BJ (cell line): ENCODE measurements around the gene NRCAM. TPM values are rescaled to one million over a fixed set of nuclear protein-coding genes. Genes with fewer than 3 reads are reported as not detected.

Experiments
- CTCF ChIA-PET: fragments of 350-600 bp; formaldehyde crosslinking; extraction: SDS; loops from one replicate; lab custom pipeline; 2021; ENCODE audit warnings: antibody characterized with exemption, inconsistent platforms; lab: Yijun Ruan, JAX
- POLR2A ChIA-PET: fragments of 300-600 bp; sonication (Branson Sonifier 250); formaldehyde crosslinking; extraction: SDS; loops from one replicate; lab custom pipeline; 2021; ENCODE audit warnings: antibody characterized with exemption; lab: Charles Lee
- DNase-seq: peaks from one replicate; pipeline ENCODE4 v3.0.0-alpha.2; 2011; ENCODE audit warnings: low read depth
- H3K27me3 ChIP-seq: 2 replicates; pipeline ENCODE4 v1.6.0; 2011; ENCODE audit warnings: low read length; ENCODE audit not compliant: control insufficient read depth, insufficient read depth
- H3K36me3 ChIP-seq: 2 replicates; pipeline ENCODE4 v1.5.1; 2011; ENCODE audit warnings: low read length; ENCODE audit not compliant: control insufficient read depth, insufficient read depth
- H3K4me3 ChIP-seq: 2 replicates; pipeline ENCODE4 v1.5.1; 2011; ENCODE audit warnings: low read depth, mild to moderate bottlenecking, control low read depth, low read length
- polyA plus RNA-seq: library from polyadenylated mRNA; depleted of rRNA; stranded (reverse); fragments of >200 nt; gene quantifications from 2 replicates; pipeline ENCODE4 v1.2.3, GENCODE V29; 2011
- TF ChIP-seq, protein P1 (sequence below): IDR thresholded peaks from 2 replicates; pipeline ENCODE4 v1.5.1; 2011; ENCODE audit warnings: low read depth, mild to moderate bottlenecking, control low read depth, inconsistent platforms, low read length, moderate library complexity; ENCODE audit not compliant: insufficient read depth

The NRCAM gene
- polyA plus RNA-seq, 1 experiment = 1.1 TPM

DNA sequence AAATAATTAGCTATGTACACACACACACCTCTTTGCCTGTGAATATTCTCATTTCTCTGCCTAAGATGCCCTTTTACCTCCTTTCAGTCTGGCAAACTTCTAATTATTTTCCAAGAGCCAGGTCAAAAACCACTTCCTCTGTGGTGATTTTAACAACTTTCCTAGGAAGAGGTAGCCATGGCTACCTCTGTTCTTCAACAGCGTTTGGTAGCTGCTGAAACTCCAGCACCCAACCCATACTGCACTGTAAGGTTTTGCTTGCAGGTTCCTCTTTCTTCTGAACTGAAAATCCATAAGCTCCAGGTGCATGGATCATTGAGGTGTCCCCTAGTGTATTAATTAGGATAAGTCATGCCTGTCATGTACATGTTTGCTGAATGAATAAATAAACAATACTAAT, 25.6 kb downstream of the NRCAM start:
- TF ChIP-seq, protein P1, sequence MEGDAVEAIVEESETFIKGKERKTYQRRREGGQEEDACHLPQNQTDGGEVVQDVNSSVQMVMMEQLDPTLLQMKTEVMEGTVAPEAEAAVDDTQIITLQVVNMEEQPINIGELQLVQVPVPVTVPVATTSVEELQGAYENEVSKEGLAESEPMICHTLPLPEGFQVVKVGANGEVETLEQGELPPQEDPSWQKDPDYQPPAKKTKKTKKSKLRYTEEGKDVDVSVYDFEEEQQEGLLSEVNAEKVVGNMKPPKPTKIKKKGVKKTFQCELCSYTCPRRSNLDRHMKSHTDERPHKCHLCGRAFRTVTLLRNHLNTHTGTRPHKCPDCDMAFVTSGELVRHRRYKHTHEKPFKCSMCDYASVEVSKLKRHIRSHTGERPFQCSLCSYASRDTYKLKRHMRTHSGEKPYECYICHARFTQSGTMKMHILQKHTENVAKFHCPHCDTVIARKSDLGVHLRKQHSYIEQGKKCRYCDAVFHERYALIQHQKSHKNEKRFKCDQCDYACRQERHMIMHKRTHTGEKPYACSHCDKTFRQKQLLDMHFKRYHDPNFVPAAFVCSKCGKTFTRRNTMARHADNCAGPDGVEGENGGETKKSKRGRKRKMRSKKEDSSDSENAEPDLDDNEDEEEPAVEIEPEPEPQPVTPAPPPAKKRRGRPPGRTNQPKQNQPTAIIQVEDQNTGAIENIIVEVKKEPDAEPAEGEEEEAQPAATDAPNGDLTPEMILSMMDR = no peak
- Histone ChIP-seq H3K36me3 (no peaks in the 10 kb centered on the region), H3K4me3 (no peak overlapping the region), H3K27me3 (no peaks in the 10 kb centered on the region)
- DNase-seq = no peak
- POLR2A ChIA-PET = no interaction called here
- CTCF ChIA-PET = interaction anchor here (0.8 to 1.8 kb wide), 2 partner anchors 8 to 12 kb away, joined by 5 read pairs; no protein-coding TSS in a partner anchor

DNA sequence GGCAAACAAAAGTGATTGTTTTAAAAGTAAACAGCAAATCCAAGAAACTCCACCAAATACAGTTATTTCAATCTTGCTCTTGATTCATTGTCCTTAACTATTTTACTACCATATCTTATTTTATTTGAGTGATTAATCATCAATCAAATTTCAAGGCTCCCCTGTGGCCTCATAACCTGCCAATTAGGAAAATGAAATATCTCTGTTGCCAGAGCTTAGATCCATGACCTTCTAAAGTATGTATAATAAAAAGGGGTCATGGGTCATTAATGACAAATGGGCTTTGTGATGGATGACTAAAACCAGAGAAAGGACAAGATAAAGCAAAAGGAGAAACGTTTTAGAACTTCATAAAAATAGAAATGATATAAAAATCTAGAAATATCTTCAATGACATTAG, 28.5 kb downstream of the NRCAM start:
- TF ChIP-seq, protein P1 = no peak
- DNase-seq = no peak
- H3K36me3 ChIP-seq = no peaks in the 10 kb centered on the region
- no peaks in the 10 kb centered on the region for H3K27me3 ChIP-seq
- ChIA-PET POLR2A (interaction anchor here (0.7 kb wide), 1 partner anchor 487 kb away, joined by 3 read pairs; no protein-coding TSS in a partner anchor), CTCF (no interaction called here)
- H3K4me3 ChIP-seq = no peak overlapping the region

DNA sequence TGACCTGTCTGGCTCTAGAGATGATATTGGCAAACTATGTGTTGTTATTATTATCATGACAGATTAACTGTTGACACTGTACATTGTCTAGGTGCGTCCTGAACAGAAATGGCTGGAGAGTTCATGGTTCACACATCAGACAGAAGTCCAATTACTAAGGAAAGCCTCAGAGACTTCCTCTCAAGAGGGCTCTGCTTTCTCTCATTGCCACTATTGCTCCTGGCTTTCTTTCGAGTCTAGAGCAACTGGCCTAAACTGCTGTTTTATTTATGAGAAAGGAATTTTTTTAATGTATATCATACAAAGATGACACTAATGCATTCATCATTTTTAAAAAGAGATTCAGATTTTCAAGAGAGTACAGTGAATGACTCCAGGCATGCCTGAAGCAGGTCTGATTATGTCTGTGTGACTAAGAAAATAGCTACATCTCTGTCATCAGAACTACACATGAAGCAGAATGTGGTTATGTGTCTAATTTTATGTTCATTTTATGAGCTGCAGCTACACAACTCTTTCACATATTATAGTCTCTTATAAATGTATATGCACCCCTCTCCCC, 30.4 kb downstream of the NRCAM start:
- Histone ChIP-seq H3K4me3 (no peak overlapping the region), H3K27me3 (no peaks in the 10 kb centered on the region), H3K36me3 (no peaks in the 10 kb centered on the region)
- ChIA-PET POLR2A (no interaction called here), CTCF (no interaction called here)
- TF ChIP-seq, protein P1 = no peak
- DNase-seq = no peak

DNA sequence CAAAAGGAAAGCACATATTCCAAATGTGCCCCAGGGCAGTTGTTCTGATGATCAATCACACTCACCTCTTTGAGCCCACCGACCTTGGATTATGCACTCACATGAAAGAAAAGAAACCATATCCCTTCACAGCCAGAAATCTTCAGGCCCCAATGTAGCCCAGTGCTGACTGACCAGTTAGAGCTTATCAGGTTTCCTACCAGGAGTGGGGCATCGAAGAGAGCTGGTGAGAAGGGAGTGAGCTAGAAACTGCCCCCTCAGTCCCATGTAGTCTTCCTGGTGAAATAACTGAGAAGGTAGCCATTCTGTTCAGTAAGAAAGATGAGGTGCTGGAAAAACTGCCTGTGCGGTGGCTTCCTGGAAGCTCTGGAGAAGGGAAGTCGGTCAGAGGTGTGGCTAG, 32.2 kb downstream of the NRCAM start:
- ChIA-PET POLR2A (no interaction called here), CTCF (no interaction called here)
- Histone ChIP-seq H3K4me3 (no peak overlapping the region), H3K27me3 (no peaks in the 10 kb centered on the region), H3K36me3 (no peaks in the 10 kb centered on the region)
- DNase-seq = no peak
- TF ChIP-seq, protein P1 = no peak

DNA sequence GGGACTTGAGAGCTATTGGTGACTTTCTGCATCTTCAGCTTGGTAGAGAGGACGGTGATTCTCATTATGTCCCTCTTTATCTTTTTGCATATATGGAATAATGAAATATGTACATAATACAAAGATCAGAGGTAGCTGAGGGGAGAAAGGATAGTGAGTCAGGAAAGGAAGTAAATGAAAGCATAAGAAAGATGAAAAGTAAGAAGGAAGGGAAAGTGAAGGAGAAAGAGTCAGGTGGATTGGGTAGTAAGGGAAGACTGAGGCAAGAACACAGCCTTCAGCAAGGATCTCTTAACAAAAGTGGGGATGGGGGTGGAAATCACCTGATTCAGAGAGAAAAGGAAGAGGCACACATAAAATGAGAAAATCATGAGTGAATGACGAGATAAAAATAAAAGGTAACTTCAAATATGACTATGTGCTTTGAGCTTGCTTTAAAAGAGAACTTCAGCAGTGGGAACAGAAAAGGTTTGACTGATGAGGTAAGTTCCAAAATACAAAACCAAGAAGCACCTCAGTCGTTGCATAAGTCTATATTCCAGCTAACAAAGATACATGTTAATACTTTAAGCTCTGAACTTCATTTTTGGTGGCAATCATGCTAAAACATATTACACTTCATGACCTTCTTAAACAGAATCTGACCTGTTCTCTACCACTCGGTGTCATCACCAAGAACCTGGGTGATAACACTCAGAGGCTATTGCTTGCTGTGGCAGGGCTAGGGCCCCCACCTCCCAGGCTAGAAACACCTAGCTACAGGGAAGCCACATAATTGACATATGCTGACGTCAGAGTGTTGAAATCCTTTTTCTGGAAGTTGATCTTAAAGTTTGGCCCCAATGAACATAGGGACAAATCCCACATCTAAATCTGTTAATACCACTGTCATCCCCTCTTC, 32.9 kb downstream of the NRCAM start:
- Histone ChIP-seq H3K36me3 (no peaks in the 10 kb centered on the region), H3K4me3 (no peak overlapping the region), H3K27me3 (0 out of 2 replicates have a peak, but pooled peaks cover 2% of the 10 kb centered on the region)
- ChIA-PET POLR2A (no interaction called here), CTCF (interaction anchor here (1.2 kb wide), 1 partner anchor 8 kb away, joined by 5 read pairs; no protein-coding TSS in a partner anchor)
- TF ChIP-seq, protein P1 = no peak
- DNase-seq = no peak
